GM12892 (cell line): ENCODE results near the gene MB21D2.

ENCODE experiments used
- POLR2A ChIP-seq: IDR thresholded peaks from 2 replicates; pipeline ENCODE4 v1.6.1; 2011; ENCODE audit warnings: low read depth, low read length, control low read depth
- POLR2AphosphoS5 ChIP-seq: IDR thresholded peaks from 2 replicates; pipeline ENCODE4 v1.6.1; 2011; ENCODE audit warnings: low read depth, low read length, control low read depth

DNA sequence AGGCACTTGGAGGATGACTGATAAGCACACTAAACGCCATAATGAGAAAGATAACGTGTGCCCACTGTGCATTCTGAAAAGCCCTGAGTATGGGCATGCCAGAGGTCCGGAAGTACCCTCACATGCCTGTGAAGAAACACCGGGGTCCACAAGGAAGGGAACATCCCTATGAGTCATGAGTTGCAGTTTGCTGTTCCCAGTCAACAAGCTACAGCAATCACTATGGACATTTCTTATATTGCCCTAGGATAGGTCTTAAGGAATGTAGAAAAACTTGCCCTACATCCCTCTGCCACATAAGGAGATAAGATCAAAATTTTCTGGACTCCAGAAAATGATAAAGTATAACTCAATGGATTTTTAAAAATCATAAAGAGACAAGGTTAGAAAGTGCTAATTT lies 9.9 kb downstream of the MB21D2 start:
- TF ChIP-seq POLR2AphosphoS5 (no peak), POLR2A (no peak)
